GM18909 (cell line): ENCODE data around the gene CCL15.
"Not testable (repeated sequence)": the region's sequence is repeated elsewhere in the genome, so short reads cannot be mapped to it uniquely, and the experiment has no call there.

Experiments
- ATAC-seq: cut with Tn5 transposase; IDR thresholded peaks from one replicate; pipeline ENCODE4 v1.9.1; 2021; ENCODE audit warnings: mild to moderate bottlenecking; ENCODE audit not compliant: unreplicated experiment, poor library complexity

CCL15 gene, protein sequence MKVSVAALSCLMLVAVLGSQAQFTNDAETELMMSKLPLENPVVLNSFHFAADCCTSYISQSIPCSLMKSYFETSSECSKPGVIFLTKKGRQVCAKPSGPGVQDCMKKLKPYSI

DNA sequence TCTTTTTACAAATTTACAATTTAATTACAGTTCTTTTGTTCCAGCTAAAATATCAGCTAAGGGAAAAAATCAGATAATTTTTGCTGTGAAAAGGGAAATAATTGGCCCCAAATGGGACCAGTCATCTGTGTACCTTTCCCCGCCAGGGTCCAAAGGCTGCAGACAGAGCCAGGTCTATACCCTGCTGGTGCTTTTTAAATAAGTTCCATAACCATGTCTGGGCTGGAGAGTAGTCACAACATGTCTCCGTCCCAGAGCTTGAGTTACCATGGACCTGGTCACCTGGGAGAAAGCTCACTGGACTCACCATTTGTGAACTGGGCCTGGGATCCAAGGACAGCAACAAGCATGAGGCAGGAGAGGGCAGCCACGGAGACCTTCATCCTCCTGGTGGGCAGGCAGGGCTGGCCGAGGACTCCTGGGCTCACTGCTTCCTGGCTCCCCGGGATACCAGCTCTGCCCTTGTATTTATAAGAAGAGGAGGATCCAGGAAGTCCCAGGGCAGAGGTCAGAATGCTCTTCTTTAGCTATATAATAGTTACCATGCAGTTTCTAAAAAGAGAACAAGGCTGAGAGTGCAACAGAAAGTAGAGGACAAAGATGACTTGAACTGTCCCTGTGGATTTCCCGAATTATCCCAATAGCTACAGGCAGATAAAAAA lies at the start of gene CCL15:
CCL15 (minus strand) TSS at position 444 of the 662 bp plus-strand sequence; CDS start at position 383, 61 bp downstream.
- ATAC-seq, result no peak

DNA sequence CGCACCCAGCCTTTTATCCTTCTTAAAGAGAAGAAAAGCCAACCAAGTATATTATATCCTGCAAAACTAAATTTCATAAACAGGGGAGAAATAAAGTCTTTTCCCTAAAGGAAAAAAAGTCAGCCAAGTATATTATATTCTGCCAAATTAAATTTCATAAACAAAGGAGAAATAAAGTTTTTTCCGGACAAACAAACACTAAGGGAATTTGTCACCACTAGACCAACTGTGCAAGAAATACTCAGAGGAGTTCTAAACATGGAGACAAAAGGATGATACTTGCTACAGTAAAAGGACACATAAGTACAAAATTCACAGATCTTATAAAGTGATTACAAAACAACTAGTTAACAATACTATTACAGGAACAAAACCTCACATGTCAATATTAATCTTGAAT lies 48.3 kb upstream of the CCL15 start:
- no peak for ATAC-seq

DNA sequence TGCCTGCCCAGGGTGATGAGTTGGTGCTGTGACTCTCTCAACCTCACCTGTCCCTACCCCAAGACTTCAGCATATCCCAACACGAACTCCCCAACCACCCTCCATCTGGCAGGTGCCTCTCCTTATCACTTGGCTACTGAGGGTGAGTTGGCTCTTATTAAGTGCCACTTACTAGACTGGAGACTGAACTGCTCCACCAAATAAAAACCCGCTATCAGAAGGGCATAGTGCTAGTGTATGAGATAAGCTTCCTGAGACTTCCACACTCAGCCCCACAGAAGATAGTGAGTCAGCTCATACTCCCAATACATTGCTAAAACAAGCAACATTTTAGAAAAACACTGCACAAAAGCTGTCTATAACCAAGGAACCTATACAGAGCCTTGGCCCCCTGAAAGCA lies 46.7 kb upstream of the CCL15 start:
- no peak for ATAC-seq

DNA sequence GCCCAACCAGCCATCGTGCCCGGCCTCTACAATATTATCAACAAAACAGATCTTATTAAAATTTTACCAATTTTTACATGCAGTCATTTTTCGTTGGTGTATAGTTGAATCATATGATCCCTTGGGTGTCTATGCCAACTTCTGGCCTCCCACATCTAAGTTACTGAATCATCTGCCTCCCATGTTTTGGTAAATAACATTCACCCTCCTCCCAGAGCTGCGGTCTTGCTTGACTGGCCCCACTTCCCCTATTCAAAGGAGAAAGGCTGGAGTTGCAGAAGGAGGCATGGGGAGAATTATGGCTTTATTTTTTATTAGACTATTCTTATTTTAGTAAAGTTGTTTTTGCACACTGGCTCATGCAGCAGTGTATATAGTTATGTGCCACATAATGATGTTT lies 34.9 kb upstream of the CCL15 start:
- no peak for ATAC-seq

DNA sequence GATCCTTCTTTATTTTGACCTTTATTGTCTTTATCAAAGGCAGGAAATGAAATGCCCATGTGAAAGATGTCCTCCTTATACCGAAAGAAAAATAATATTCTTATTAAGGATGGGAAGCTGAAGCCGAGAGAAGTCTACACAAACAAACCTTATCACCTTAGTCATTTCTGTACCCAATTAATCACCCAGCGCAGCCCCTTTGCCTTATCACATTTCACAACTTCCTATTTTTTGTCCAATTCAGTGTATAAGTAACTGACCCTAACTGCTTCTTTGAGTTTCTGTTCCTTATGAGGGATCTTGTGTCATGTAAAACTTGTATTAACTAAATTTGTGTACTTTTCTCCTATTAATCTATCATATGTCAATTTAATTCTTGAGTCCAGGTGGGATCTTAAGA lies 32.8 kb upstream of the CCL15 start:
- no peak for ATAC-seq

DNA sequence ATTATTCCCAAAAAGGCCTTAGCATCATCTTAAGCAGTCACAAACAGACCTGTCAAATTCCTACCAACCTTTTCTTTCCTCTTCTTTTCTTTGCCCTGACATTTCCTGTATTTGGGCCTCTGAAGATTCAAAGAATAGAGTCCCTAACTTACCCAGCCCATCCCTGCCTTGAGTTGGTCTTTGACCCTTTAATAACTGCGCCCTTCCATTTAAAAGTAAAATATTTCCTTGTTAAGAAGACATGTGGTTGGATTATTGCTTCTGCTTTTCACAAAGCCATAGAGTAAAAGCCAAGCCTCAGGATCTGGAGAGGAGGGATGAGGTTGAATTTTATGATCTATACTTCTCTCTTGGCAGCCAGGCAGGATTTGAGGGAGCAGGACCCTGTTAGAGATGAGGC lies 29.6 kb upstream of the CCL15 start:
- no peak for ATAC-seq

DNA sequence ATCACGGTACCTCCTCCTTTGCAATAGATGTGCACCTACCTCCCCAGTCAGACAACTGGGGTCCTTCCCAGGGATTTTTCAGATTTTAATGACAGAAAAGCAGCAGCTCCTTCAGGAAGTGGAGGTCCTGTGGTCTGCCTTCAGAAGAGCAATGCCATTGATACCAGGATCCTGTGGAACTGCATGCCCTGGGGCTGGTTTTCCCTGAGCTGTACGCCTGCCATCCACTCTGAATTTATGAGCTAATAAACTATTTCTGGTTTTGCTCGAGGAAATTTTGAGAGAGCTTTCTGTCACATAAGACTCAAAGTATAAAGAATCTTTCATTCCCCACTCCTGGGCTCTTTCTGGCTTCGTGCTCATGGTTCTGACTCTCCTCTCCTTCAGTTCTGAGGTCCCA lies 26.4 kb upstream of the CCL15 start:
- no peak for ATAC-seq

DNA sequence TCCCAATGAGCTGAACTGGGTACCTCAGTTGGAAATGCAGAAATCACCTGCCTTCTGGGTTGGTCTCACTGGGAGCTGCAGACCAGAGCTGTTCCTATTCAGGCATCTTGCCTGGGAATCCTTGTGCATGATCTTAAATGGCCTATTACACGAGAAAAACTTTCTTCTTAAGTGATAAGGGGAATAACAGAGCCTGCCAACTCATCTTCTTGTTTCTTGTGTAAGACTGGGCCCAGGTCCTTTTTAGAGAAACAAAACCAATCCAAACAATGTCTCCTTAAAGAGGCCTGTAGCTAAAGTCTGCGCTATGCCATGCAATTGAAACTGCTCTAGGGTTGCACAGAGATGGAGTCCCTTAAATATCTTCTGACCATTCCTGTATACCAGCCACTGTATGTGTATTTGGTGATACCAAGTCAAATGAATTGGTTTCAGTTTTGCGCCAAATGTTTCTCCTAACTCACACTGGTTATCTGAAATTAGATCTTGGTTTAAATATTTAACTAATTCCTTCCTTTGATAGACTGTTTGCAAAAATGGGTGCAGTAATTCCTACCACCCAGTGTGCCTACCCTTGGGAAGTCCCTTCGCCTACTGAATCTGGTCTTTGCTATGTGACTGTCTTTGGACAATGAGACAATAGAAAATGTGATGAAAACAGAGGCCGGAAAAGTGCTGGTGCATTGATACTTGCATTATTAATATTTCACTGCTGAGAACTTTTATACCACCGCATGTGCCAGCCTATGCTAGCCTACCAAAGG lies 22.9 kb upstream of the CCL15 start:
- no peak for ATAC-seq

DNA sequence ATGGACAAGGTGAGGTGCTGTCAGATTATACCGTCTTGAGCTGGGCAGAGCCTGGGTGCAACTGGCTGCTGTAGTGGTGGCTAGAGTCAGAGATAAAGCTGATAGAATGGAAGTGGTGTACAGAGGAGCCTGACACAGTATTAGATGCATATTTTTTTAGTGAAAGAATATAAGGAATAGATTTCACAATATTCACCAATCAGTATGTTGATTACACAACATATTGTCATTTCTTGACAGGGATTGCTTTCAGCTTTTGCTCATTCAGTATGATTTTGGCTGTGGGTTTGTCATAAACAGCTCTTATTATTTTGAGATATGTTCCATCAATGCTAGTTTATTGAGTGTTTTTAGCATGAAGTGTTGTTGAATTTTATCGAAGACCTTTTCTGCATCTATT lies 18.1 kb upstream of the CCL15 start:
- ATAC-seq, result no peak

DNA sequence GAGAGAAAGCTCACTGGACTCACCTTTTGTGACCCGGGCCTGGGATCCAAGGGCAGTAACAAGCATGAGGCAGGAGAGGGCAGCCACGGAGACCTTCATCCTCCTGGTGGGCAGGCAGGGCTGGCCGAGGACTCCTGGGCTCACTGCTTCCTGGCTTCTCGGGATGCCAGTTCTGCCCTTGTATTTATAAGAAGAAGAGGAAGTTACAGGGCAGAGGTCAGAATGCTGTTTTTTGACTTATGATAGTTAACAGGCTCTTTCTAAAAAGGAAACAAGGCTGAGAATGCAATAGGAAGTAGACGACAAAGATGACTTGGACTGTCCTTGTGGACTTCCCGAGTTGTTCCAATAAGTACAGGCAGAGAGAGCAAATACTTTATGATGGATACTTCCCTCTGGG lies 16.4 kb upstream of the CCL15 start, which contains the start of gene CCL23:
CCL23 (minus strand) TSS at position 174 of the 400 bp plus-strand sequence; CDS start at position 99, 75 bp downstream.
- no peak for ATAC-seq

DNA sequence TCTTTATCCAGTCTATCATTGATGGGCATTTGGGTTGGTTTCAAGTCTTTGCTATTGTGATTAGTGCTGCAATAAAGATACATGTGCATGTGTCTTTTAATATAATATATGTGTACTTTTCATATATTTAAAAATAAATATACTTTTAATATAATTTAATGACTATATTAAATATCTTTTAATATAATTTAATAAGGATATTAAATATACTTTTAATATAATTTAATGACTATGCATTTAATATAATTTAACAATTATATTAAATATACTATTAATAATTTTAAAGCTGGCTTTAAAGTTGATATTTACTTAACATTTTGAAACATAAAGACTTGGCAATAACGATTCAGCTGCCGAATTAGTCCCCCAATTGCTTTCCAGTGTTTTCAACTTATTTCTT lies 15.2 kb upstream of the CCL15 start:
- no peak for ATAC-seq

DNA sequence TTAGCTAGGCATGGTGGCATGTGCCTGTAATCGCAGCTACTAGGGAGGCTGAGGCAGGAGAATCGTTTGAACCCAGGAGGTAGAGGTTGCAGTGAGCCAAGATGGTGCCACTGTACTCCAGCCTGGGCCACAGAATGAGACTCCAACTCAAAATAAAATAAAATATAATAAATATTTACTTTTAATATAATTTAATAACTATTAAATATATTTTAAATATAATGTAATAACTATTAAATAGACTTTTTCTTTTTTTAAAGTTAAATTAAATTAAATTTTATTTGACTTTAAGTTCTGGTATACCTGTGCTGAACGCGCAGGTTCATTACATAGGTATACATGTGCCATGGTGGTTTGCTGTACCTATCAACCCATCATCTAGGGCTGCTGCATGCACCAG lies 14.5 kb upstream of the CCL15 start:
- ATAC-seq, result not testable (repeated sequence)

DNA sequence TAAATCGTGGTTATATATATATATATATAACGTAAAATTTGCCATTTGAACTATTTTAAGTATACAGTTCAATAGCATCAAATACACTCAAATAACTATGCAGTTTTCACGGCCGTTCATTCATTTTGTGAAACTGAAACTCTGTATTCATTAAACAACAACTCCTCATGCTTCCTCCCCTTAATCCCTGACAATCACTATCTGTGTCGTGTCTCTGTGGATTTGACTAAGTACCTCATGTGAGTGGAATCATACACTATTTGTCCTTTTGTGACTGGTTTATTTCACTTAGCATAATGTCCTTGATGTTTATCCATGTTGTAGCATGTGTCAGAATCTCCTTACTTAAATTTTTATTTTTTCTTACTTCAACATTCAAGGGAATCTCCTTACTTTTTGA lies 13.6 kb upstream of the CCL15 start:
- ATAC-seq, result no peak

DNA sequence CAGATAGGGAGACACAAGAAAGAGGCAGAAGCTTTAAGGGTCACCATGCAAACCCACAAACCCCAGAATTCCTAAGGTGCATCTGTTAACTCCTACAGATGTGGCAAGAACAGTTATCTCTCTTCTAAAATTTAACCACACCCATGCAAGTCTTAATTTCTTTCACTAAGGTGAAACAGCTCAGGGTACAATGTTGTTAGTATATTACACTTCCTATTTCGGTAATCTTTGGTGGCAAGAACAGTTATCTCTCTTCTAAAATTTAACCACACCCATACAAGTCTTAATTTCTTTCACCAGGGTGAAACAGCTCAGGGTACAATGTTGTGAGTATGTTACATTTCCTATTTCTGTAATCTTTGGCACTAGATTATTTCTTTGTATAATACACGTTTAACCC lies 9.8 kb upstream of the CCL15 start:
- no peak for ATAC-seq

DNA sequence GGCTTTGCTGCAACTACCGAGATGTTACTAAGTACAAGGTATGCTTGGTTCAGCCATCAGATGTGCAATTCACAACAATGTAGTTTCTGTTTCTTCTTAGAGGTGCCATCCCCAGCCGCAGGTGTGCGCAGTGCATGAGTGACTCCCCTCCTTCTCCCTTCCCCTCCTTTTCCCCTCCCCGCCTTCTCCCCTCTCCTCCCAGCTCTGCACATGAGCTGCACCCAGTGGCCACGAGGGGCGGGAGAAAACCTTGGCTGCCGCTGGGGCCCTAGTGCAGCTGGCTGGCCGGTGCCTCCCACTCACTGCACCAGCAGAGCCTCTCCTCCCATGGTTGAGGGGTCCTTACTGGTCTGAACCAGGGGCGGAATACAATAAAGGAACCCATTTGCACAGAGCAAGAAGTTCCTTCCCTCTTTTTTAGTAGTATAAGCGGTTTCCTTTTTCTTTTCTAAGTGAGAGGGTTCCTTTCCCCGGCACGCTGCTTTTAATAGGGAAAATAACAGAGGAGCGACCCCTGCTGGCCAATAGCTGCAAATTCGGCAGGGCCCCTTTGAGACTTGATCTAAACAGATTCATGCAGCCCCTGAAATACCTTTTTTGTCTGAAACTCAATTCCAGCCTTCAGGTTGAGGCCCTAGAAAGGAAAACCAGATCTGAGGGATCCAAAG lies 7.8 kb upstream of the CCL15 start:
- no peak for ATAC-seq

DNA sequence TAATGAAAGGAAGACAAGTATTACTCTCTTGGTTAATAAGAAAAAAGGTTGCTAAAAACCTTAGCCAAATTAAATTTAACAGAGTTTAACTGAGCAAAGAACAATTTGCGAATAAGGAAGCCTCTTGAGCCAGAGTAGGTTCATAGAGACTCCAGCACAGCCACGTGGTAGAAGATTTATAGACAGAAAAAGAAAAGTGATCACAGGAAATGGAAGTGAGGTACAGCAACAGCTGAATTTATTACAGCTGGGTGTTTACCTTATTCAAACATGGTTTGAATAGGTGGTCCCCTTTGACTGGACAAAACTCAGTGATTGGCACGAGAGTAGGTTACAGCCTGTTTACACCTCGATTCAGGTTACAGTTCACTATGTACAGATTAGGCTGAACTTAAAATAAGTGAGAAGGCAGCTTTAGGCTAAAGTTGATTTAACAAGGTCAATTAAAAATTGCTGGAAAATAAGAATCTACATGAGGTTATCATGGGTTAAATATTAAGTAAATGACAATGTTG lies 3.3 kb upstream of the CCL15 start:
- no peak for ATAC-seq

DNA sequence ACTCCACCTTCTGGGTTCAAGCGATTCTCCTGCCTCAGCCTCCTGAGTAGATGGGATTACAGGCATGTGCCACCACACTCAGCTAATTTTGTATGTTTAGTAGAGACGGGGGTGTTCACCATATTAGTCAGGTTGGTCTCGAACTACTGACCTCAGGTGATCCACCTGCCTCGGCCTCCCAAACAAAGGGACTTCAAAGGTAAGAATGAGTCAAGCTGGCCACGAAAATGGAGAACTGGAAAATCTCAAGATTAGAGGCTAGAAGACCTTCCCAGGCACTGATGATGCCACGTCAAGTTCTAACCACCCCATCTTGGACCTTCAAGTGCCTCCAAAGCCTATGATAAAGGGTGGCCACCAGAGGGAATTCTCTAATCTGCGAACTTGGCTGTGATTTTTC lies 1.3 kb upstream of the CCL15 start:
- ATAC-seq, result no peak

DNA sequence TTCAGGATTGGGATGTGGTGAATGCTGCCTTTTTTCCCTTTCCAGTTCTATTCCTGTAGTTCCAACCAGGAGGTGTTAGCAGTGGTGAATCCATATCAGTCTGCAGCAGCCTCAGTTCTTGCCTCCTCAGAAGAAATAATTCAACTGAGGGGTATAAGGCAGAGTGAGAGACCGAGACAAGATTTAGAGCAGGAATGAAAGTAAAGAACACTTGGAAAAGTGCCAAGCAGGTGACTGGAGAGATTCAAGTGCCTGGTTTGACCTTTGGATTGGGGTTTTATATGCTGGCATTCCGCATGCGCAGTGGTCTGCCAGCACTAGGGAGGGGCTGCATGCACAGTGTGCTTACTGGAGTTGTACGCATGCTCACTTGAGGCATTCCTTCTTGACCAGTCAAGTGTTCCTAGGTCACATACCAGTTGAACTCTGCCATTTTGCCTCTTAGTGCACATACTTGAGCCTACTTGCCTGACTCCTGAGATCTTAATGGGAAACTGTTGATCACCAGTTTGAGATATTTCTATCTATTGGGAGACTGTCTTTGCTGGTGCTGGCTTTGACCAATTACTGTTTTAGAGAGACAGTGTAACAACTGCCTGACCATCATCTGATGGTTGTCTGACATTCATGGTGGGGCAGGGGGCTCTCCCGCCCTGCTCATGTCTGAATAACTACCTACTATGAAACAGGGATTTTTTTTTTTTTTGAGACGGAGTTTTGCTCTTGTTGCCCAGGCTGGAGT lies 680 bp upstream of the CCL15 start:
- ATAC-seq, result no peak

DNA sequence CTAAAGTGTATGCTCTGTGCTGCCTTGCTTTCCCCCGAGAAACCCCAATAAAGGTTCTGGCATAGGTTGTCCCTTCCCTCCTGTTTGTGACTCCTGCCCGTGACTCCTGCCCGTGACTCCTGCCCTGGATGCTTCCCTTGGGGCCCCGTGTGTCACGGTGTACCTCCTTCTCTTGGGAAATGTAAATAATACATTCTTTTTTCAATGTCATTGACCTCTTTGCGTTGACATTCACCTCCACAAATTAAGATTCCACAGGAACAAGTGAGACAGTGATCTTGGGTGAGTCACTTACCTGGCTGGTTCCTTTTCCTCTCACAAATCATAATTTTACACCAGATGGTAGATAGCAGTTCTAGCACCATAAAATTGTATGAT lies 632 bp downstream of the CCL15 start:
- no peak for ATAC-seq

DNA sequence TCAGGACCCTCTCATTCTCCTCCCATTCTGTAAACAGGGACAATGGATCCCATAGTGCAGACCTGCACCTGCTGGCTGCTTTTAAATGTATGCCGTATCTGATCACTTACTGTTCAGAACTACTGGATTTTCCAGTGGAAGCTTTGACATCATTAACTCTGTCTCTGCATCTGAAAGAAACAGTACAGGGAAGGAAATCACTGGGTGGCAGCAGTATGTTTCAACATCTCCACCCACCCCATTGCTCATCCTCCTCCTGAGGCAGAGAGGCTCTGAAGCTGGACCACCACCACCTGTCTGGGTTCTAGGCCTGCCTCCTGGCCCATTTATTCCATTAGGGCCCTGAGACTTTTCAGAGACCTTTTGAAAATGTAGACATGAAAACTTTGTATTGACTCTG lies 2.6 kb downstream of the CCL15 start:
- ATAC-seq, result no peak
